Coronary artery (tissue), 2 donors: ENCODE measurements around the gene LPP.

Experiments used
- DNase-seq: peaks from one replicate; pipeline ENCODE4 v3.0.0-alpha.2; 2017; ENCODE audit warnings: low spot score
- H3K27ac ChIP-seq, 2 donors: fragments of 200-600 bp; sonication (generic); one replicate each; pipeline ENCODE4 v1.5.1; 2016 to 2019
- H3K4me3 ChIP-seq: fragments of 200-600 bp; sonication (generic); 2 replicates; pipeline ENCODE4 v1.5.1; 2016; ENCODE audit warnings: mild to moderate bottlenecking, moderate library complexity
- CTCF ChIP-seq: fragments of 200-600 bp; sonication (generic); IDR thresholded peaks from one replicate; pipeline ENCODE4 v1.5.1; 2019; ENCODE audit warnings: antibody characterized with exemption

LPP gene

GRCh38 chr3:188779281-188779980, 625.5 kb downstream of the LPP start:
- no peak for DNase-seq
- Histone ChIP-seq H3K4me3 (no peak overlapping the region), H3K27ac (peak overlapping the region in 1 of 2 donors; percentile 80)
- TF ChIP-seq CTCF: no peak

GRCh38 chr3:188780193-188781147, 626.5 kb downstream of the LPP start:
- H3K27ac ChIP-seq: peak overlapping the region; percentile 66 to 80
- DNase-seq: no peak

GRCh38 chr3:188782613-188783124, 628.7 kb downstream of the LPP start:
- Histone ChIP-seq H3K4me3 (no peak overlapping the region), H3K27ac (peak overlapping the region in 1 of 2 donors; percentile 33)
- DNase-seq: no peak
- no peak for TF ChIP-seq CTCF

More at GRCh38 chr3:188780193-188781147, 626.5 kb downstream of the LPP start:
- TF ChIP-seq CTCF: no peak
- peak overlapping the region; percentile 8 for H3K4me3 ChIP-seq

GRCh38 chr3:188786424-188786823, 632.5 kb downstream of the LPP start:
- no peak for TF ChIP-seq CTCF
- no peak overlapping the region for H3K27ac ChIP-seq
- no peak overlapping the region for H3K4me3 ChIP-seq
- DNase-seq: no peak

GRCh38 chr3:188788621-188789081, 634.7 kb downstream of the LPP start:
- no peak for DNase-seq
- no peak for TF ChIP-seq CTCF
- H3K4me3 ChIP-seq: no peak overlapping the region
- H3K27ac ChIP-seq: no peak overlapping the region

GRCh38 chr3:188789251-188789650, 635.3 kb downstream of the LPP start:
- DNase-seq: no peak
- TF ChIP-seq CTCF: no peak
- Histone ChIP-seq H3K4me3 (no peak overlapping the region), H3K27ac (no peak overlapping the region)
